Measurements from ENCODE around the gene ATG13.

DNA sequence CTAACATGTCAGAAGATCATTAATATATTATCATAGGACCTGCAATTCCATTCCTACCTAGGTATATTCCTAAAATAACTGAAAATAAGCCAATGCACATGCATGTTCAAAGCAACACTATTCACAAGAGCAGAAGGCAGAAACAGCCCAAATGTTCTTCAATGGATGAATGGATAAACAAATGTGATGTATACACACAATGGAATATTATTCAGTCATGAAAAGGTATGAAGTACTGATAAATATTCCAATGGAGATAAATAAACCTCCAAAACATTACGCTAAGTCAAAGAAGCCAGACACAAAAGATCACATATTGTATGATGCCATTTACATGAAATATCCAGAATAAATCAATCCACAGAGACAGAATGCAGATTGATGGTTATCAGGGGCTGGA, 40.3 kb upstream of the ATG13 start:
- TF ChIP-seq CTCF (IDR thresholded peaks at IDR 0.05) (no peak), POLR2A (IDR thresholded peaks at IDR 0.05) (no peak)
